GM19467 (cell line): ENCODE measurements around the gene PLSCR1.
A peak's percentile ranks its signal among the peaks of the same experiment; 100 is the strongest.
"Not testable (repeated sequence)": the region's sequence is repeated elsewhere in the genome, so short reads cannot be mapped to it uniquely, and the experiment has no call there.

Source experiments
- ATAC-seq: cut with Tn5 transposase; IDR thresholded peaks from one replicate; pipeline ENCODE4 v1.9.1; 2021; ENCODE audit warnings: mild to moderate bottlenecking, moderate library complexity; ENCODE audit not compliant: unreplicated experiment

Gene PLSCR1

GRCh38 chr3:146519810-146520209 lies 24.6 kb downstream of the PLSCR1 start:
- no peak for ATAC-seq

GRCh38 chr3:146517684-146518435 lies 26.5 kb downstream of the PLSCR1 start:
- no peak for ATAC-seq

GRCh38 chr3:146513386-146514051 lies 30.9 kb downstream of the PLSCR1 start:
- no peak for ATAC-seq

- ATAC-seq: no peak
Observed at GRCh38 chr3:146511402-146512134, 32.8 kb downstream of the PLSCR1 start.

GRCh38 chr3:146507331-146508120 lies 36.9 kb downstream of the PLSCR1 start:
- ATAC-seq: no peak

GRCh38 chr3:146505516-146505915 lies 38.9 kb downstream of the PLSCR1 start:
- ATAC-seq: no peak

- ATAC-seq: no peak
Observed at GRCh38 chr3:146504498-146505197, 39.8 kb downstream of the PLSCR1 start.

- peak; percentile 97 for ATAC-seq
Observed at GRCh38 chr3:146503461-146504202, 40.8 kb downstream of the PLSCR1 start.

GRCh38 chr3:146502887-146503460 lies 41.4 kb downstream of the PLSCR1 start:
- no peak for ATAC-seq

GRCh38 chr3:146501752-146502151 lies 42.7 kb downstream of the PLSCR1 start:
- ATAC-seq: peak; percentile 27

- no peak for ATAC-seq
Observed at GRCh38 chr3:146499701-146500100, 44.7 kb downstream of the PLSCR1 start.

- no peak for ATAC-seq
Observed at GRCh38 chr3:146498002-146498736, 46.2 kb downstream of the PLSCR1 start.

- ATAC-seq: not testable (repeated sequence)
Observed at GRCh38 chr3:146497145-146497843, 47.1 kb downstream of the PLSCR1 start.

GRCh38 chr3:146496726-146497125 lies 47.7 kb downstream of the PLSCR1 start:
- no peak for ATAC-seq

- no peak for ATAC-seq
Observed at GRCh38 chr3:146496251-146496650, 48.2 kb downstream of the PLSCR1 start.

- ATAC-seq: no peak
Observed at GRCh38 chr3:146493761-146494160, 50.6 kb downstream of the PLSCR1 start.

GRCh38 chr3:146493221-146493620 lies 51.2 kb downstream of the PLSCR1 start:
- no peak for ATAC-seq

- no peak for ATAC-seq
Observed at GRCh38 chr3:146491303-146491702, 53.1 kb downstream of the PLSCR1 start.
